Activated CD4-positive, alpha-beta T cell treated with anti-CD3 and anti-CD28 coated beads, Interleukin-2, amount 50 U/mL, for 1 hour (primary cell): Measurements from ENCODE around the gene VEPH1.
"Not testable (repeated sequence)": the region's sequence is repeated elsewhere in the genome, so short reads cannot be mapped to it uniquely, and the experiment has no call there.

Experiments used
- DNase-seq: peaks from one replicate; pipeline ENCODE4 v3.0.0-alpha.2; 2020

The VEPH1 gene

GRCh38 chr3:157381606-157382005 lies 121.6 kb downstream of the VEPH1 start:
- no peak for DNase-seq

GRCh38 chr3:157379525-157380140 lies 123.6 kb downstream of the VEPH1 start:
- no peak for DNase-seq

- DNase-seq: no peak
Observed at GRCh38 chr3:157376603-157377300, 126.5 kb downstream of the VEPH1 start.

DNA sequence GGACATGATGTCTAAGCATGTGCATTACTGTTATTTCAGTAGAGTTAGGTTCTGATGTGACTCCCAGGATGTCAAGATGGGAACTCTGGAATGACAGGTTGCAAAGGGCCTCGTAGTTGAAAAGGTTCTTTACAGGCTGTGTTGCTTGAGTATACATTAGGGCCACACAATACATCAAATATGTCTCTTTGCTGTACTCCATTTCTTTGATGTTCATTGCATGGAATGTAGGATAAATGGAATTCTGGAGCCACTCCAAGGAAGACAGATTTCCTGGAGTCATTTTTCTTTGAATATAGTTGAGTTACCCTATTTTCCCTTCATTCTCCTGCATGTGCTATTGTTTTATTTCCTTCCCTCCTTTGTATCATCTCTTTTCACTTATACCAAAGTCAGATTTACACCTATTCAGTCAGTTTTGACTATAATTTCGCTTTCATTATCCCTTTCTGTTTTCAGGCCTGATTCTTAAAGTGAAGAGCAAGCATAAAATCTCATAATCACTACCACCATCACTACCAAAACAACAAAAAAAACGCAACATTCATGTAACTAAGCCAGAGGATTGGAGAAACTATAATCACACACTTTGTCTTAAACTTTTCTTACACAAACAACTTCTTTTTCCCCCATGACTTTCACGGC lies 127.8 kb downstream of the VEPH1 start:
- DNase-seq: no peak

DNA sequence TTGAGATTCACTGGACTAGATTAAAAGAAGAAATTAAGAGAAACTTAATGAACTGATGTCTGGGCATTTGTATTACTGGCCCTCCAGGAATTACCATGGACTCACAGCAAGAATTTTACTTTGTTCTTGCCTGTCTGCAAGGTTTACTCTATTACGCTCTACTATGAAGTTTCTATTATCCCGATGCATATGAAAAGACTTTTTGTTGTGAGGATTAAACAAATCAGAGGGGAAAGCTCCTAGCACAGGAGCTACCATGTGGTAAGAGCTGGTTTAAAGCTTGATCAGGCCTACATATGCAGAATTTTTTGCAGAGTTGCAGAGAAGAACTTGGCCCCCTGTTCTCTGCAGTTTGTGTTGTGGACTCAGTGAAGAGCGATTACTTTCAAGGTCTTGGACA lies 128.3 kb downstream of the VEPH1 start:
- DNase-seq: no peak

DNA sequence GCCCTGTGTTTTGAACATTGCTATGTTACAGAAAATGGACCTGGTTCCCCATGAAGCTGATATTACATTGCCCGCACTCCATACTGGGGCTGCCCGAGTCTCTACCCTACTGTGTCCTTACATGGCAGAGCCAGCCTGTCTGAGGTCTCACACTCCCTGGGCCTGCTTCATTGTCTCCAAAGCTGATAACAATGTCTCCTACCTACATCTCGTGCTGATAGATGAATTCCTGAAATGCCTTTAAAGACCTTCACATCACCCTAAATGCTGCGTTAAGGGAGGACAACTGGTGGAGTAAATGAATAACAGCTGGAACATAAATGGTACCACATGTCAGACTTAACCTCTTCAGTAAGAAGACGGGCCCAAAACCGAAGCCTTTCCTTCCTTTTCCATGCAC lies 129.4 kb downstream of the VEPH1 start:
- no peak for DNase-seq

GRCh38 chr3:157370867-157371266 lies 132.3 kb downstream of the VEPH1 start:
- DNase-seq: no peak

GRCh38 chr3:157369727-157370421 lies 133.3 kb downstream of the VEPH1 start:
- no peak for DNase-seq

DNA sequence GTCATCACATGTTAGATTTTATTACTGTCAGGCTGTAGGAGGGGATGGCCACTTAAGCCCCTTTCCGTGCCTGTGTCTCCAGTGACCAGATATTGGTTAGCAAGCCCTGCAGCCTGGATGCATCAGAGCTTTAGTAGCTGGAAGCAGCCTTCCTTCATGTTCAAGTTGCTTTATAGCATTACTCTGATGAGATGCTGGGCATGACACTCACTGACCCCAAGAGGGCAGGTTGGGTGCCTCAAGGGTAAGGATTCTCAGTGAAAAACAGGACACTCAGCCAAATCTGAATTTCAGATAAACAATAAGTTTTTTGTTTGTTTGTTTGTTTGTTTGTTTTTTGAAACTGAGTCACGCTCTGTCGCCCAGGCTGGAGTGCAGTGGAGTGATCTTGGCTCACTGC lies 135.0 kb downstream of the VEPH1 start:
- DNase-seq: no peak

DNA sequence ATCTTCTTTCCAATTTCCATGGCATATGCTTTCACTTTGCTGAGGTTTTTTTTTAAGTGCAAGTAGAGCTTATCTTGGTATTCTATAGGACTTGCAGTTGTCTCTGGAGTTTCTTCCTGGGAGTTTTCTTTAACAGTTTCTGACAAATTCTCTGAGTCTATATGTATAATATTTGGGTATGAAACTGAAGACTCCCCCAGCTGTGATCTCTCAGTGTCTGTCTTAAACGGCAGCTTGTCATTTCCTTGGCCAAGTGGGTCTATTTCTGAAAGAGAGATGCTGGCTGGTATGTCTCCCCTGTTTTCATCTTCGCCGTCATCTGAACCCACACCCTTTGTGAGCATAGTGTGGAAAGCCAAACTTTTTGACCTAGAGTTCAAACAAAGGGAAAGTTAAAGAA lies 139.8 kb downstream of the VEPH1 start:
- DNase-seq: no peak

DNA sequence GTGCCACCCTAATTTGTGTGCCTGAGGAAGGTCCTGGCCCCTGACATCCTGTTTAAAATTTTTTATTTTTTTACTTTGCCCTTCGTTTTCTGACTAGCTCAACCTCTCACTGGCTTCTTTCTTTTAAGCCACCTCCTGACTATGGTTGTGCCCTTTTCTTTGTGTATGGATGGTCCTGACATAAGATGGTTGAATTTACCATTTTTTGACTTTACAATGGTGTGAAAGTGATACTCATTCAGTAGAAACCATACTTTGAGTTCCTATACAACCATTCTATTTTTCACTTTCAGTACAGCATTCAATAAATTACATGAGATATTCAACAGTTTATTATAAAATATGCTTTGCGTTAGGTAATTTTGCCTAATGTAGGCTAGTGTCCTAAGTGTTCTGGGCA lies 140.9 kb downstream of the VEPH1 start:
- DNase-seq: no peak

DNA sequence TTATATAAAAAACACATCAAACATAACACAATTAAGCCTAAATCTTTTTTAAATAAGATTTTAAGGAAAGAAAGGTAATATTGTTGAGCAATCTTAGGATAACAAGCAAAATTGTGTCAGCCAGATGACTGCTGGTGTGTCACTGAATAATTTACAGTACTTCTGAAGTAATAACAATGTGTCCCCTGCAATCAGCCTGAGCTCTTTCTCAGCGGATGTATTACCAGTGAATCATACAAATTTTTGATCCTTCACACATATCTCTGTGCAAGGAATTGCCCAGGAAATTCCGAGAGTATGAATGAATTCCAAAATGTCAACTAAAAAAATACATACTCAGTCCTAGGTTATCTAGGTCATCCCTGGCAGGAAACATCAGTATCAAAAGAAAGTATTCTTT lies 143.2 kb downstream of the VEPH1 start:
- DNase-seq: no peak

DNA sequence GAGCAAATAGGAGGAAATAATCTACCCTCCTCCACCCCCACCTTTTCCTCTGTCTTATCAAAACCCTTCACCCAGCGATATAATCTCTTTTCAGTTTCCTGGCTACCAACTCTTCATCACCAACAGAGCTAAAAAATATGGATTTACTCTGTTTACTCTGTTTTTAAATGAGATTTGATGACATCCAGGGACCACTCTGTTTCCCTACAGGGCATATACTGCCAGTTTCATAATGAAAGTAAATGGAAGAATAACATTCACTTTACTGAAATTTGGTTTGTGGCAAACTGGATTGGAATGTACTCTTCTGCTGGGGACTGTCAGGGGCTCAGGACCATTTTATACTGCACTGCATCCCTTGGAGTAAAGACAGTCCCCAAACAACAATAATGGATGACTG lies 146.7 kb downstream of the VEPH1 start:
- DNase-seq: no peak

- no peak for DNase-seq
Observed at GRCh38 chr3:157355276-157355675, 147.9 kb downstream of the VEPH1 start.

DNA sequence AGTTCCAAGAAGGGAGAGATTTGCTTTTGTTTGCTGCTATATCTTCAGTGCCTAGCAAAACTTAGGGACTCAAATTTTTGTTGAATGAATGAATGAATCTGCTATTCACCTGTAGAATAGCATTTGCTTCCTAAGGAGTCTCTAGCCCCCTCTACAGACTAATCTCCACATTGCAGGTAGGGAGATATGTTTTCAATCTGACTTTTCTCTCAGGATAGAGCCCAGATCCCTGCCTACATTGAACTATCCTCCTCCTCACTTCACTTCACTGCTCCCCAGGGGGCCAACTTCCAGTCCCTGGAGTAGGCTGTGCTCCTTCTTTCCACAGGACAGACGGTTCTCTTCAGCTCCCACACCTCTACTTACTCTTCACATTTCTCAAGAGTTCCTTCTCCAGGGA lies 148.5 kb downstream of the VEPH1 start:
- DNase-seq: no peak

GRCh38 chr3:157354254-157354653 lies 149.0 kb downstream of the VEPH1 start:
- no peak for DNase-seq

GRCh38 chr3:157353652-157354051 lies 149.6 kb downstream of the VEPH1 start:
- DNase-seq: no peak

GRCh38 chr3:157351981-157352380 lies 151.2 kb downstream of the VEPH1 start:
- DNase-seq: no peak

GRCh38 chr3:157350651-157351050 lies 152.6 kb downstream of the VEPH1 start:
- DNase-seq: not testable (repeated sequence)

GRCh38 chr3:157348304-157349075 lies 154.7 kb downstream of the VEPH1 start:
- not testable (repeated sequence) for DNase-seq

GRCh38 chr3:157347577-157348303 lies 155.5 kb downstream of the VEPH1 start:
- DNase-seq: no peak
